Measurements from ENCODE around the gene PIP5K1B.

The PIP5K1B gene

GRCh38 chr9:68907910-68908309 is 202.9 kb downstream of the PIP5K1B start:
- TF ChIP-seq, protein P1, sequence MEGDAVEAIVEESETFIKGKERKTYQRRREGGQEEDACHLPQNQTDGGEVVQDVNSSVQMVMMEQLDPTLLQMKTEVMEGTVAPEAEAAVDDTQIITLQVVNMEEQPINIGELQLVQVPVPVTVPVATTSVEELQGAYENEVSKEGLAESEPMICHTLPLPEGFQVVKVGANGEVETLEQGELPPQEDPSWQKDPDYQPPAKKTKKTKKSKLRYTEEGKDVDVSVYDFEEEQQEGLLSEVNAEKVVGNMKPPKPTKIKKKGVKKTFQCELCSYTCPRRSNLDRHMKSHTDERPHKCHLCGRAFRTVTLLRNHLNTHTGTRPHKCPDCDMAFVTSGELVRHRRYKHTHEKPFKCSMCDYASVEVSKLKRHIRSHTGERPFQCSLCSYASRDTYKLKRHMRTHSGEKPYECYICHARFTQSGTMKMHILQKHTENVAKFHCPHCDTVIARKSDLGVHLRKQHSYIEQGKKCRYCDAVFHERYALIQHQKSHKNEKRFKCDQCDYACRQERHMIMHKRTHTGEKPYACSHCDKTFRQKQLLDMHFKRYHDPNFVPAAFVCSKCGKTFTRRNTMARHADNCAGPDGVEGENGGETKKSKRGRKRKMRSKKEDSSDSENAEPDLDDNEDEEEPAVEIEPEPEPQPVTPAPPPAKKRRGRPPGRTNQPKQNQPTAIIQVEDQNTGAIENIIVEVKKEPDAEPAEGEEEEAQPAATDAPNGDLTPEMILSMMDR (conservative IDR thresholded peaks at IDR 0.05; ENCODE audit: low read depth, low read length): no peak

DNA sequence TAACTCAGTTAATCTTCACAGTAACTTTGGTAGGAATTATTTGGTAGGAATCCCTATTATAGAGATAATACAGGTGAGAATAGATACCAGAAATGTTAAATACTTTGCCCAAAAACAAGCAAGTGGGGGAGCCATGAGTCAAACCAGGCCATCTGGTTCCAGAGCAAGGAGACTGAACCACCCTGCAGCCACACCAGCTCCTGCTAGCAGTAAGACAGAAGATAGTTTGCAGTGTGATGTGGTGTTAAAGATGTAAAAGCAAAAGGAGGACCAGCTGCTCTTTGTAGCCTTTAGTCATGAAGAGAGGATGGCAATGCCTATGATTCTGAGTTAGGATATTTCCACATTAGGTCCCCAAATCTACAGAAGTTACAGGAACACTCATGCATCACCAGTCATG is 207.5 kb downstream of the PIP5K1B start:
- TF ChIP-seq, protein P1 (conservative IDR thresholded peaks at IDR 0.05; ENCODE audit: low read depth, low read length): no peak
- Histone ChIP-seq H3K27me3 (ENCODE audit: insufficient read depth, low read depth) (no peaks in the 10 kb centered on the region), H3K36me3 (ENCODE audit: insufficient read depth) (no peaks in the 10 kb centered on the region; the same call in 1 of the 2 replicates), H3K79me2 (ENCODE audit: insufficient read depth, low read depth) (no peaks in the 10 kb centered on the region), H4K20me1 (ENCODE audit: insufficient read depth) (no peaks in the 10 kb centered on the region), H3K4me1 (ENCODE audit: low read depth, poor library complexity, severe bottlenecking) (no peaks in the 10 kb centered on the region), H3K4me2 (no peak overlapping the region), H2AFZ (ENCODE audit: low read depth) (no peak overlapping the region), H3K27ac (no peak overlapping the region), H3K9ac (no peak overlapping the region), H3K4me3 (IDR thresholded peaks at IDR 0.05; ENCODE audit: insufficient read depth, low read depth, low read length) (no peak overlapping the region)

More at GRCh38 chr9:68907910-68908309, 202.9 kb downstream of the PIP5K1B start:
- no peaks in the 10 kb centered on the region for H3K27me3 ChIP-seq (ENCODE audit: insufficient read depth, low read depth)
- H3K36me3 ChIP-seq (ENCODE audit: insufficient read depth): no peaks in the 10 kb centered on the region
- no peaks in the 10 kb centered on the region for H3K4me1 ChIP-seq (ENCODE audit: low read depth, poor library complexity, severe bottlenecking)
- H3K4me2 ChIP-seq: no peak overlapping the region
- no peaks in the 10 kb centered on the region for H3K79me2 ChIP-seq (ENCODE audit: insufficient read depth, low read depth)
- H4K20me1 ChIP-seq (ENCODE audit: insufficient read depth): no peaks in the 10 kb centered on the region
- no peak overlapping the region for H3K9ac ChIP-seq
- H3K4me3 ChIP-seq (IDR thresholded peaks at IDR 0.05; ENCODE audit: insufficient read depth, low read depth, low read length): no peak overlapping the region
- H2AFZ ChIP-seq (ENCODE audit: low read depth): no peak overlapping the region
- H3K27ac ChIP-seq: no peak overlapping the region

DNA sequence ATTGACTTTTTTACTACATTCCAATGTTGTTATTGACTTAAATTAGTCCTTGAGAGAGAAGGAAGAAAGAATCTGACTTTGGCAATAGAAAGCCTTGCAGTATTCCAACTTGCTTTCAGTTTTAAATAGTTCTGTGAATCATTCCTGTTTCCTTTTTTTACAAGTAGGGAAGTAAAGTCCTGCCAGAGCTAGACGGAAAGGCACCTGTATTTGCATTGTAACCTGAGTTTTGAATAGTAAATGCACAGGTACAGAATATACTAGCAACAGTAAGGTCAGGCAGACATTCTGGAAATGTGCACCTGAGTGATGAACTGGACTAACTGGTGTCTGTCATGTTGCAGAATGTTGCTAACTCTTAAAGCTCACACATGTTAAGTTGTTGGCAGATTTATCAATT is 208.0 kb downstream of the PIP5K1B start:
- Histone ChIP-seq H3K4me1 (ENCODE audit: low read depth, poor library complexity, severe bottlenecking) (no peaks in the 10 kb centered on the region), H3K4me2 (no peak overlapping the region), H3K79me2 (ENCODE audit: insufficient read depth, low read depth) (no peaks in the 10 kb centered on the region), H4K20me1 (ENCODE audit: insufficient read depth) (no peaks in the 10 kb centered on the region), H3K36me3 (ENCODE audit: insufficient read depth) (no peaks in the 10 kb centered on the region; the same call in 1 of the 2 replicates), H3K9ac (no peak overlapping the region), H2AFZ (ENCODE audit: low read depth) (no peak overlapping the region), H3K27ac (no peak overlapping the region), H3K4me3 (IDR thresholded peaks at IDR 0.05; ENCODE audit: insufficient read depth, low read depth, low read length) (no peak overlapping the region), H3K27me3 (ENCODE audit: insufficient read depth, low read depth) (no peaks in the 10 kb centered on the region)
- TF ChIP-seq, protein P1 (conservative IDR thresholded peaks at IDR 0.05; ENCODE audit: low read depth, low read length): no peak

DNA sequence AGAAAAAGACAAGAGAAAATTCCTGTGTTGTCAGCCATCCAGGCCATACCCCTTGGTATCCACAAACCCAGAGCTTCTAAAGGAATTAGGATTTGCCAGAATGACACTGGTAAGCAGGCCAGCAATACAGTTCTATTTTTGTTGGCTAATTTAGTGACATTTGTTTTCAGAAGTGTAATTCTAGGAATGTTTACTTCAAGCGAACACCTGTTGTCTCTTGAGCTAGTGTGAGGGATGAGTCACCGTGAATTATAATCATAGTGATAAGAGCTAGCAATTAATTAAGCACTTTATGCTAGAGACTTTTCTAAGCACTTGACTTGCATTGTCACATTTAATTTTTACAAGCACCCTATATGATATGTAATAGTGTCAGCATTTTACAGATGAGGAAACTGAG is 209.7 kb downstream of the PIP5K1B start:
- H3K9ac ChIP-seq: no peak overlapping the region
- H3K4me3 ChIP-seq (IDR thresholded peaks at IDR 0.05; ENCODE audit: insufficient read depth, low read depth, low read length): no peak overlapping the region
- H4K20me1 ChIP-seq (ENCODE audit: insufficient read depth): no peaks in the 10 kb centered on the region
- H3K36me3 ChIP-seq (ENCODE audit: insufficient read depth): no peaks in the 10 kb centered on the region; the same call in 1 of the 2 replicates
- TF ChIP-seq, protein P1 (conservative IDR thresholded peaks at IDR 0.05; ENCODE audit: low read depth, low read length): no peak
- no peaks in the 10 kb centered on the region for H3K4me1 ChIP-seq (ENCODE audit: low read depth, poor library complexity, severe bottlenecking)
- no peaks in the 10 kb centered on the region for H3K79me2 ChIP-seq (ENCODE audit: insufficient read depth, low read depth)
- H2AFZ ChIP-seq (ENCODE audit: low read depth): no peak overlapping the region
- H3K4me2 ChIP-seq: no peak overlapping the region
- H3K27ac ChIP-seq: no peak overlapping the region
- no peaks in the 10 kb centered on the region for H3K27me3 ChIP-seq (ENCODE audit: insufficient read depth, low read depth)
